ENCODE measurements around the gene CFAP97D2.

Gene CFAP97D2

GRCh38 chr13:114269281-114269770, 90.3 kb downstream of the CFAP97D2 start:
- no peak for DNase-seq (ENCODE audit: low spot score)

Small RNAs within 50 kb of the gene (small RNA-seq; reads per million reads assigned to genes)
- 0 to 0.04 reads per million in 2 experiments for gene MIR548AR

Measured in SK-N-DZ (cell line).